Uterus (tissue), 4 donors: ENCODE measurements around the gene HOXD10. TPM values are rescaled to one million over a fixed set of nuclear protein-coding genes. Genes with fewer than 3 reads are reported as not detected.
A peak's percentile ranks its signal among the peaks of the same experiment; 100 is the strongest.

Source experiments
- DNase-seq, 2 donors: peaks; one replicate each; pipeline ENCODE4 v3.0.0-alpha.2; 2019 to 2020
- H3K27ac ChIP-seq, 2 donors: fragments of 200-600 bp; sonication (generic); 1 replicate in 1 of 2; 2 replicates in 1 of 2; pipeline ENCODE4 v1.5.1; 2016 to 2018
- H3K27me3 ChIP-seq, 2 donors: fragments of 200-600 bp; sonication (generic); one replicate each; pipeline ENCODE4 v1.5.1; 2018 to 2019; ENCODE audit warnings: control low read depth in 1 of 2
- H3K36me3 ChIP-seq, 2 donors: fragments of 200-600 bp; sonication (generic); one replicate each; pipeline ENCODE4 v1.5.1; 2019; ENCODE audit warnings: control low read depth in 1 of 2
- H3K4me1 ChIP-seq, 2 donors: fragments of 200-600 bp; sonication (generic); one replicate each; pipeline ENCODE4 v1.5.1; 2018 to 2019; ENCODE audit warnings: control low read depth in 1 of 2
- H3K4me3 ChIP-seq, 2 donors: fragments of 200-600 bp; sonication (generic); 1 replicate in 1 of 2; 2 replicates in 1 of 2; pipeline ENCODE4 v1.5.1; 2018 to 2019; ENCODE audit warnings: mild to moderate bottlenecking in 1 of 2
- H3K9me3 ChIP-seq, 2 donors: fragments of 200-600 bp; sonication (generic); one replicate each; pipeline ENCODE4 v1.5.1; 2019; ENCODE audit warnings: control low read depth in 1 of 2
- CTCF ChIP-seq, 4 experiments: fragments of 200-600 bp in 2 of 4; fragments of 450-650 bp in 2 of 4; sonication (generic) in 2 of 4; IDR thresholded peaks; one replicate each; pipeline ENCODE4 v1.5.1; 2016 to 2019; ENCODE audit warnings: antibody characterized with exemption in 4 of 4, mild to moderate bottlenecking in 2 of 4, moderate library complexity in 1 of 4
- POLR2A ChIP-seq, 2 donors: fragments of 450-650 bp; IDR thresholded peaks; one replicate each; pipeline ENCODE4 v1.6.1; 2016; ENCODE audit warnings: antibody characterized with exemption in 2 of 2, mild to moderate bottlenecking in 1 of 2, moderate library complexity in 1 of 2
- intact Hi-C: fragments of 100-400 bp; cut with DNase I; formaldehyde crosslinking; loops from one replicate; pipeline ENCODE4 v1.15.1; 2023; ENCODE audit warnings: low total_unique reads
- total RNA-seq, 4 donors: library from RNA; depleted of rRNA in 3 of 4; stranded (reverse); fragments of >200 nt in 3 of 4; gene quantifications; one replicate each; pipeline versions ENCODE4 v1.1.0 to v1.2.4, GENCODE V29; 2014 to 2023
- donor health status: DM: yes; HTN: yes; CAD: no.

Gene HOXD10
- total RNA-seq, 4 donors from 2014 or later, result 6.8 to 81.0 (median 53.6) TPM

DNA sequence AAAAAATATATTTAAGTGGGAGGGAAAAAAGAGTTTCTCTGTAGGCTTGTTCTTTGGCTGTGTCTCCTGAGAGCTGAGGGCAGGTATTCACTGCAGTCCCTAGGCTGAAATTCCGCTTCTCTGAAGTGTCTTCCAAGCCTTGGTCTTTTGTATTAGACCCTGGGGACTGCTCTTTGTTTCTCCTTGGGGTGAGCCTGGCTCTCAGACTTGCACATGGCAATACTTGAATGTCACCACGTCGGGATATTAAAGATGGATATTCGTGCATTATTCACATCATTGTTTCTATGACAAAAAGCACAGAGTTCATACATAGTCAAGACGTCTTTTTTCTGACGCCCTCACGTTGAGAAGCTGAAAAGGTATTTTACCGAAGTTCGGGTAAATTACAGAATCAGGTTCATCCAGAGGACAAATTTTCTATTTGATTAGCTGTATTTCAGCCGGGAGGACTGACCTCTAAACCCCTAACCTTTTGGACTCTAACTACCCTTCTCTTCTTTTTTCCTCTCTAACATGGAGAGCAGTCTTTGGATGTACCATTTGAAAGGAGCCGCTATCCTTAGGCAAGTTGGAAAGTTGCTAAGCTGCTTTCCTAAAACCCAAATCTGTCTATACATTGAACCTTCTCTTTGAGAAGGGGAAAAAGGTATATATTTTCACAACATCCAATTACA, 38.1 kb downstream of the HOXD10 start:
- TF ChIP-seq POLR2A (IDR thresholded peaks at IDR 0.05), result no peak
- TF ChIP-seq CTCF (IDR thresholded peaks at IDR 0.05), result no peak
- Histone ChIP-seq H3K4me3 (no peak overlapping the region), H3K27ac (peak overlapping the region in 1 of 2 donors; percentile 83), H3K36me3 (no peaks in the 10 kb centered on the region), H3K4me1 (no peaks in the 10 kb centered on the region), H3K9me3 (no peaks in the 10 kb centered on the region), H3K27me3 (no peaks in the 10 kb centered on the region)
- intact Hi-C loops, result no loop called here
- no peak for DNase-seq

DNA sequence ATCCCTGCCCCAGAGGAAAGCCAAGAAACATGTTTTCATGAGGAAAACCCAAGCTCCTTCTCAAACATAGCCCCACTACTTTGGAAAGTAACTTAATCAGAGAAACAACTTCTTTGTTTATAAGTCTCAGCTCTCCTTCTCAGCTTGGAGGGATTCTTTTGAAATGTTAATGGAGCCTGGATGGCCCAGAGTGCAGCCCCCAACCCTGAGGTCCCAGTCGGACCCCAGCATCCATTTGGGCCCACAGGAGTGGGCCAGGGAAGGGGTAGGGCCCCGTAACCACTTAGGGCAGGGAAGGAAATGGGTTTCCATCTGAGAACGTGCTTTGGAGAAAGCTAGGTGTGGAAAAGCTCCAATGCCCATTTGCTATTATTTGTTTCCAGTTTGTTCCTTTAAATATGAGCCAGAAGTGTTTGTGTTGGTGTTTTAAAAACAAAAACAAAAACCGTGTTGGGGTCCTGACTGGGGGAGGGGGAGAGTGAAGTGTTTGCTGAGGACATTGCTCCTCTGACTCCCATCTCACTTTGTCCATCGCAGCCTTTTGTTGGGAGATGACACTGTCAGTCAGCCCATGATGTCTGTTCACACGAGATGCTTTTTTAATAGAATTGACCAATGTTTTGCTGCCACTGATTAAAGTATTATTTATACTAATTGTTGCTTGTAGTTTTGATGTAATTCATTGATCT, 38.9 kb downstream of the HOXD10 start:
- DNase-seq, result no peak
- Histone ChIP-seq H3K27ac (peak overlapping the region in 1 of 2 donors; percentile 83), H3K4me3 (no peak overlapping the region), H3K9me3 (no peaks in the 10 kb centered on the region), H3K4me1 (no peaks in the 10 kb centered on the region), H3K27me3 (no peaks in the 10 kb centered on the region), H3K36me3 (no peaks in the 10 kb centered on the region)
- TF ChIP-seq CTCF (IDR thresholded peaks at IDR 0.05) (no peak), POLR2A (IDR thresholded peaks at IDR 0.05) (no peak)
- intact Hi-C loops, result no loop called here

GRCh38 chr2:176156301-176156806, 39.8 kb downstream of the HOXD10 start:
- H3K4me1 ChIP-seq, result no peaks in the 10 kb centered on the region
- intact Hi-C loops, result no loop called here

GRCh38 chr2:176156807-176157498, 40.4 kb downstream of the HOXD10 start, which contains the start of gene HOXD3:
Gene HOXD3 (plus strand): TSS chr2:176157307. CDS start chr2:176169115, 11,808 bp downstream.
- Histone ChIP-seq H3K4me3 (peak within 1 kb of the TSS; percentile 6 to 38), H3K36me3 (no peaks in the 10 kb centered on the region), H3K27ac (peak within 1 kb of the TSS; percentile 82 to 83), H3K4me1 (no peaks in the 10 kb centered on the region), H3K27me3 (no peaks in the 10 kb centered on the region), H3K9me3 (no peaks in the 10 kb centered on the region)
- TF ChIP-seq CTCF (IDR thresholded peaks at IDR 0.05) (no peak), POLR2A (IDR thresholded peaks at IDR 0.05) (no peak)
- intact Hi-C loops, result no loop called here
- DNase-seq, result no peak

More at GRCh38 chr2:176156301-176156806, 39.8 kb downstream of the HOXD10 start:
- Histone ChIP-seq H3K9me3 (no peaks in the 10 kb centered on the region), H3K36me3 (no peaks in the 10 kb centered on the region), H3K27ac (peak overlapping the region; percentile 82 to 83), H3K4me3 (no peak overlapping the region), H3K27me3 (no peaks in the 10 kb centered on the region)
- DNase-seq, result no peak
- TF ChIP-seq POLR2A (IDR thresholded peaks at IDR 0.05), result no peak
- TF ChIP-seq CTCF (IDR thresholded peaks at IDR 0.05), result no peak
